ENCODE data around the gene RSPO1. TPM values are rescaled to one million over a fixed set of nuclear protein-coding genes. Genes with fewer than 3 reads are reported as not detected.

Gene RSPO1
- total RNA-seq, 1 donor from 2014 or later = not detected

GRCh38 chr1:37633040-37633937 is 1.4 kb downstream of the RSPO1 start:
- no peaks in the 10 kb centered on the region for H3K36me3 ChIP-seq (ENCODE audit: insufficient read depth, low read length)
- no peaks in the 10 kb centered on the region for H3K4me1 ChIP-seq (ENCODE audit: insufficient read depth, low read length)
- H2AFZ ChIP-seq (ENCODE audit: low read depth, low read length) = no peak overlapping the region
- TF ChIP-seq CTCF (IDR thresholded peaks at IDR 0.05; ENCODE audit: insufficient read depth, low read depth, low read length) = no peak
- no peak for TF ChIP-seq EZH2 (IDR thresholded peaks at IDR 0.05; ENCODE audit: insufficient read depth, low read length)
- no peak overlapping the region for H3K4me3 Mint-ChIP-seq (ENCODE audit: unreplicated experiment)
- no peaks in the 10 kb centered on the region for H3K4me1 Mint-ChIP-seq (ENCODE audit: low read depth, unreplicated experiment)
- no peak for FAIRE-seq
- no peaks in the 10 kb centered on the region for H3K36me3 Mint-ChIP-seq (ENCODE audit: low read depth, unreplicated experiment)
- no peak overlapping the region for H3K27ac ChIP-seq (ENCODE audit: low read depth, low read length)
- peaks cover 86% of the 10 kb centered on the region for H3K27me3 ChIP-seq (ENCODE audit: insufficient read depth, low read length)
- H3K27me3 Mint-ChIP-seq (ENCODE audit: low read depth, unreplicated experiment) = peaks cover 58% of the 10 kb centered on the region
- no peak overlapping the region for H3K9ac ChIP-seq (ENCODE audit: low read length)
- H3K4me3 ChIP-seq (ENCODE audit: insufficient read depth, low read depth, low read length) = no peak overlapping the region
- H3K4me2 ChIP-seq (ENCODE audit: low read length) = no peak overlapping the region
- no peaks in the 10 kb centered on the region for H3K9me3 ChIP-seq (ENCODE audit: insufficient read depth, low read depth, low read length)
- no peak for DNase-seq (ENCODE audit: low read depth)
- H3K79me2 ChIP-seq (ENCODE audit: insufficient read depth, low read length) = no peaks in the 10 kb centered on the region
- no peak overlapping the region for H3K27ac Mint-ChIP-seq (ENCODE audit: unreplicated experiment)
- peaks cover 4% of the 10 kb centered on the region for H3K9me3 Mint-ChIP-seq (ENCODE audit: unreplicated experiment)
- peaks cover 4% of the 10 kb centered on the region for H4K20me1 ChIP-seq (ENCODE audit: insufficient read depth, low read length)

GRCh38 chr1:37631036-37631435 is 3.7 kb downstream of the RSPO1 start:
- H3K27ac ChIP-seq (ENCODE audit: low read depth, low read length) = no peak overlapping the region
- Mint-ChIP-seq H3K36me3 (ENCODE audit: low read depth, unreplicated experiment) (no peaks in the 10 kb centered on the region), H3K4me3 (ENCODE audit: unreplicated experiment) (no peak overlapping the region), H3K27me3 (ENCODE audit: low read depth, unreplicated experiment) (peaks cover 80% of the 10 kb centered on the region), H3K9me3 (ENCODE audit: unreplicated experiment) (peaks cover 2% of the 10 kb centered on the region), H3K4me1 (ENCODE audit: low read depth, unreplicated experiment) (no peaks in the 10 kb centered on the region), H3K27ac (ENCODE audit: unreplicated experiment) (no peak overlapping the region)
- DNase-seq (ENCODE audit: low read depth) (no peak), FAIRE-seq (no peak)
- H3K4me2 ChIP-seq (ENCODE audit: low read length) = no peak overlapping the region
- no peak for TF ChIP-seq EZH2 (IDR thresholded peaks at IDR 0.05; ENCODE audit: insufficient read depth, low read length)
- no peak for TF ChIP-seq CTCF (IDR thresholded peaks at IDR 0.05; ENCODE audit: insufficient read depth, low read depth, low read length)
- no peak overlapping the region for H3K4me3 ChIP-seq (ENCODE audit: insufficient read depth, low read depth, low read length)
- no peaks in the 10 kb centered on the region for H3K36me3 ChIP-seq (ENCODE audit: insufficient read depth, low read length)
- no peak overlapping the region for H2AFZ ChIP-seq (ENCODE audit: low read depth, low read length)
- no peaks in the 10 kb centered on the region for H3K9me3 ChIP-seq (ENCODE audit: insufficient read depth, low read depth, low read length)
- peaks cover 75% of the 10 kb centered on the region for H3K27me3 ChIP-seq (ENCODE audit: insufficient read depth, low read length)
- no peaks in the 10 kb centered on the region for H3K79me2 ChIP-seq (ENCODE audit: insufficient read depth, low read length)
- H3K9ac ChIP-seq (ENCODE audit: low read length) = no peak overlapping the region
- H3K4me1 ChIP-seq (ENCODE audit: insufficient read depth, low read length) = no peaks in the 10 kb centered on the region
- H4K20me1 ChIP-seq (ENCODE audit: insufficient read depth, low read length) = peaks cover 4% of the 10 kb centered on the region

Measured in astrocyte (in vitro differentiated cells and primary cell).